Thyroid gland (tissue), 4 donors: ENCODE measurements around the gene C19orf25. TPM values are rescaled to one million over a fixed set of nuclear protein-coding genes. Genes with fewer than 3 reads are reported as not detected.

Experiments used
- DNase-seq, 2 donors: peaks; one replicate each; pipeline ENCODE4 v3.0.0-alpha.2; 2019
- H3K27ac ChIP-seq, 3 donors: fragments of 200-600 bp; sonication (generic); 1 replicate in 2 of 3; 2 replicates in 1 of 3; pipeline ENCODE4 v1.5.1; 2016 to 2019; ENCODE audit warnings: mild to moderate bottlenecking in 1 of 3, moderate library complexity in 1 of 3
- H3K27me3 ChIP-seq: fragments of 200-600 bp; sonication (generic); one replicate; pipeline ENCODE4 v1.5.1; 2019
- H3K36me3 ChIP-seq, 2 donors: fragments of 200-600 bp; sonication (generic); one replicate each; pipeline ENCODE4 v1.5.1; 2016 to 2019
- H3K4me1 ChIP-seq, 2 donors: fragments of 200-600 bp; sonication (generic); one replicate each; pipeline ENCODE4 v1.5.1; 2017 to 2019
- H3K4me3 ChIP-seq, 3 donors: fragments of 200-600 bp; sonication (generic); replicated peaks in 1 of 3; 1 replicate in 2 of 3; 2 replicates in 1 of 3; pipeline ENCODE4 v1.5.1; 2016; ENCODE audit warnings: mild to moderate bottlenecking in 1 of 3
- H3K9me3 ChIP-seq: fragments of 200-600 bp; sonication (generic); one replicate; pipeline ENCODE4 v1.5.1; 2017
- CTCF ChIP-seq, 6 experiments: fragments of 200-600 bp in 3 of 6; fragments of 450-650 bp in 3 of 6; sonication (generic) in 3 of 6; IDR thresholded peaks; one replicate each; pipeline ENCODE4 v1.5.1; 2016 to 2019; ENCODE audit warnings: antibody characterized with exemption in 6 of 6, mild to moderate bottlenecking in 2 of 6, inconsistent platforms in 1 of 6, moderate library complexity in 1 of 6
- POLR2A ChIP-seq, 2 donors: fragments of 450-650 bp; IDR thresholded peaks; one replicate each; pipeline ENCODE4 v1.6.1; 2017; ENCODE audit warnings: antibody characterized with exemption in 2 of 2, mild to moderate bottlenecking in 2 of 2, moderate library complexity in 1 of 2
- whole genome bisulfite sequencing, 2 donors: methylation state at CpG; one replicate each; pipeline ENCODE4 v1.1.5; 2017; 5-methylcytosine and 5-hydroxymethylcytosine counted together
- intact Hi-C: fragments of 100-400 bp; cut with DNase I; formaldehyde crosslinking; loops from one replicate; pipeline ENCODE4 v1.15.1; 2023
- total RNA-seq, 4 donors: library from RNA; depleted of rRNA; stranded (reverse); fragments of >200 nt; gene quantifications; one replicate each; pipeline ENCODE4 v1.2.3, GENCODE V29; 2016

The C19orf25 gene
- total RNA-seq, 4 donors from 2014 or later = 47.0 to 64.9 (median 56.5) TPM

GRCh38 chr19:1451916-1452801 lies 26.9 kb downstream of the C19orf25 start:
- peaks cover 41% of the 10 kb centered on the region for H3K27me3 ChIP-seq
- H3K9me3 ChIP-seq = no peaks in the 10 kb centered on the region
- no peak overlapping the region for H3K27ac ChIP-seq
- 17 to 32% methylated on average over 26 to 33 of the region's 39 CpGs for WGBS, 2 donors
- DNase-seq = no peak
- H3K4me3 ChIP-seq = no peak overlapping the region
- H3K4me1 ChIP-seq = peaks cover 5 to 18% of the 10 kb centered on the region in 2 donors
- no peak for TF ChIP-seq POLR2A (IDR thresholded peaks at IDR 0.05)
- no peak for TF ChIP-seq CTCF (IDR thresholded peaks at IDR 0.05)
- no peaks in the 10 kb centered on the region for H3K36me3 ChIP-seq
- intact Hi-C loops = no loop called here

GRCh38 chr19:1450735-1451731 lies 28.0 kb downstream of the C19orf25 start:
- WGBS, 2 donors = 55 to 72% methylated on average over 17 to 18 of the region's 22 CpGs
- intact Hi-C loops = no loop called here

GRCh38 chr19:1449467-1450442 lies 29.3 kb downstream of the C19orf25 start, which contains the start of gene APC2:
Gene APC2 (plus strand): TSS chr19:1450121. CDS start chr19:1453002, 2,881 bp downstream.
- intact Hi-C loops = no loop called here
- TF ChIP-seq POLR2A (IDR thresholded peaks at IDR 0.05) (no peak), CTCF (IDR thresholded peaks at IDR 0.05) (no peak)
- Histone ChIP-seq H3K36me3 (no peaks in the 10 kb centered on the region), H3K9me3 (no peaks in the 10 kb centered on the region), H3K27me3 (peaks cover 48% of the 10 kb centered on the region), H3K4me3 (no peak within 1 kb of the TSS), H3K27ac (no peak within 1 kb of the TSS), H3K4me1 (peaks cover 11 to 37% of the 10 kb centered on the region in 2 donors)
- WGBS, 2 donors = 15 to 22% methylated on average over 4 to 19 of the region's 74 CpGs
- DNase-seq = no peak

More at GRCh38 chr19:1450735-1451731, 28.0 kb downstream of the C19orf25 start:
- Histone ChIP-seq H3K4me1 (peaks cover 5 to 24% of the 10 kb centered on the region in 2 donors), H3K9me3 (no peaks in the 10 kb centered on the region), H3K27me3 (peaks cover 45% of the 10 kb centered on the region), H3K4me3 (no peak overlapping the region), H3K36me3 (no peaks in the 10 kb centered on the region), H3K27ac (no peak overlapping the region)
- TF ChIP-seq POLR2A (IDR thresholded peaks at IDR 0.05) = no peak
- no peak for TF ChIP-seq CTCF (IDR thresholded peaks at IDR 0.05)
- DNase-seq = no peak

GRCh38 chr19:1447944-1448343 lies 31.1 kb downstream of the C19orf25 start:
- intact Hi-C loops = no loop called here
- Histone ChIP-seq H3K9me3 (no peaks in the 10 kb centered on the region), H3K27ac (no peak overlapping the region), H3K36me3 (no peaks in the 10 kb centered on the region), H3K4me1 (peaks cover 6 to 25% of the 10 kb centered on the region in 2 donors), H3K27me3 (peaks cover 48% of the 10 kb centered on the region), H3K4me3 (no peak overlapping the region)
- no peak for DNase-seq
- WGBS, 2 donors = 81% methylated on average over 9 of the region's 9 CpGs
- TF ChIP-seq POLR2A (IDR thresholded peaks at IDR 0.05) (no peak), CTCF (IDR thresholded peaks at IDR 0.05) (no peak)
